ENCODE data around the gene KIAA1755. TPM values are rescaled to one million over a fixed set of nuclear protein-coding genes. Genes with fewer than 3 reads are reported as not detected.

Gene KIAA1755
- total and polyA plus RNA-seq, 9 of the 15 experiments (the other 6 are each of a cell fraction or from before 2014, with no cell fraction given), result not detected

DNA sequence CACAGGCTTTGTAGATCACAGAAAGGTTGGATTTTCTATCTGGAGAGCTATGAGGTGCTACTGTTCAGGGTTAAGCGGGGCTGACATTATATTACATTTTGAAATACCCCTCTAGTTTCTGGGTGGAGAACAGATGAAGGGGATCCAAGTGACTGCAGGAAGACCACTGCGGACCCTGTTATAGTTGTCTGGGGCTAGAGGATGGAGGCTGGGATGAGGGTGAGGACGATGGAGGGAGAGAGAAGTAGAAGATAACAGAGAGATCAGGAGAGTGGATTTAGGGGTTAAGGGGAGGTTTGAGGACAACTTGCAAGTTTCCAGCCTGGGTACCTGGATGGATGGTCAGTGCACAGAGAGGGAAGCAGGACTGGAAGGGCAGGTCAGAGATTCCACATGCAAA, 52.0 kb downstream of the KIAA1755 start:
- DNase-seq (ENCODE audit: extremely low read depth in 1 of 4, low spot score in 3 of 4) (no peak), ATAC-seq (no peak), FAIRE-seq (no peak)
- CTCF ChIA-PET (ENCODE audit: low intra/inter-chr PET ratio), result no interaction called here
- BruUV-seq (replicated peaks), result no TSS peak
- POLR2A ChIA-PET, result no interaction called here
- 2% methylated on average over 3 of the region's 3 CpGs for WGBS (ENCODE audit: insufficient coverage, low coverage, missing lambda C conversion rate)
- Histone ChIP-seq H3K9me1 (ENCODE audit: control insufficient read depth, insufficient read depth, low read length) (no peaks in the 10 kb centered on the region), H3K4me2 (ENCODE audit: insufficient read depth, low read length) (no peak overlapping the region), H3K27ac (ENCODE audit: extremely low read depth, low read depth, low read length) (no peak overlapping the region), H3K4me3 (no peak overlapping the region), H3K4me1 (replicated peaks in 1 of 2; ENCODE audit: control insufficient read depth in 2 of 2, insufficient read depth in 2 of 2, low read length in 2 of 2) (0 out of 5 replicates have a peak, but pooled peaks cover 0 to 3% of the 10 kb centered on the region in 2 experiments), H3K9ac (ENCODE audit: insufficient read depth in 1 of 2, low read depth in 2 of 2, low read length in 2 of 2) (no peak overlapping the region), H3K27me3 (ENCODE audit: control insufficient read depth in 2 of 2, insufficient read depth in 2 of 2, low read length in 2 of 2) (peaks cover 9 to 13% of the 10 kb centered on the region in 2 experiments; a peak in 4 of 5 replicates), H2AFZ (ENCODE audit: low read depth, low read length) (no peak overlapping the region), H4K20me1 (replicated peaks; ENCODE audit: control insufficient read depth, insufficient read depth, low read length) (no peaks in the 10 kb centered on the region; the same call in 1 of the 2 replicates), H3K79me2 (ENCODE audit: control insufficient read depth, insufficient read depth, low read length) (no peaks in the 10 kb centered on the region), H3K36me3 (ENCODE audit: control insufficient read depth, insufficient read depth, low read length) (no peaks in the 10 kb centered on the region), H3K9me3 (replicated peaks; ENCODE audit: control insufficient read depth, insufficient read depth, low read depth, low read length) (no peaks in the 10 kb centered on the region; the same call in 1 of the 2 replicates)
- no peak for TF ChIP-seq TRIM28 (IDR thresholded peaks at IDR 0.05)
- TF ChIP-seq NONO (IDR thresholded peaks at IDR 0.05; ENCODE audit: low read depth in 2 of 2, low read length in 1 of 2), result no peak
- TF ChIP-seq CUX1 (CRISPR knock-in tag; IDR thresholded peaks at IDR 0.05), result no peak
- intact Hi-C loops (cut with micrococcal nuclease) (no loop called here), in situ Hi-C loops (cut with MboI) (no loop called here)

Data from K562 (cell line).